ENCODE data around the gene TGM3.

- no peak for TF ChIP-seq FOXK2 (IDR thresholded peaks at IDR 0.05)
- no peak for TF ChIP-seq ELF4 (IDR thresholded peaks at IDR 0.05)
These were observed 8.4 kb downstream of the TGM3 start for GRCh38 chr20:2304180-2304579.
